RWPE2 (cell line): ENCODE data around the gene APRT.
"Not testable (repeated sequence)": the region's sequence is repeated elsewhere in the genome, so short reads cannot be mapped to it uniquely, and the experiment has no call there.

Experiments
- ATAC-seq: fragments of 200-7000 bp; cut with Tn5 transposase; 3 replicates; pipeline ENCODE4 v1.9.1; 2021; ENCODE audit warnings: low read depth
- DNase-seq: peaks from one replicate; pipeline ENCODE4 v3.0.0-alpha.2; 2020; ENCODE audit warnings: low spot score
- H3K27ac ChIP-seq: fragments of 450-650 bp; 2 replicates; pipeline ENCODE4 v1.5.1; 2017; ENCODE audit warnings: mild to moderate bottlenecking; ENCODE audit not compliant: poor library complexity, severe bottlenecking
- H3K27me3 ChIP-seq: fragments of 250-450 bp; sonication (Bioruptor Pico); 2 replicates; pipeline ENCODE4 v1.5.1; 2021; ENCODE audit warnings: mild to moderate bottlenecking, moderate library complexity; ENCODE audit not compliant: insufficient read depth, poor library complexity, severe bottlenecking
- H3K36me3 ChIP-seq: fragments of 250-450 bp; sonication (Bioruptor Pico); 2 replicates; pipeline ENCODE4 v1.5.1; 2020; ENCODE audit warnings: low read depth, mild to moderate bottlenecking, moderate library complexity
- H3K4me1 ChIP-seq: fragments of 250-450 bp; sonication (Bioruptor Pico); 2 replicates; pipeline ENCODE4 v1.5.1; 2021; ENCODE audit warnings: mild to moderate bottlenecking, moderate library complexity; ENCODE audit not compliant: insufficient read depth, poor library complexity, severe bottlenecking
- H3K4me3 ChIP-seq: fragments of 250-450 bp; sonication (Bioruptor Pico); 2 replicates; pipeline ENCODE4 v1.5.1; 2021; ENCODE audit warnings: mild to moderate bottlenecking, moderate library complexity; ENCODE audit not compliant: severe bottlenecking
- H3K9me3 ChIP-seq: fragments of 250-450 bp; sonication (Bioruptor Pico); 2 replicates; pipeline ENCODE4 v1.5.1; 2021; ENCODE audit warnings: mild to moderate bottlenecking, moderate library complexity; ENCODE audit not compliant: severe bottlenecking
- TF ChIP-seq, protein P1 (sequence below): fragments of 450-650 bp; IDR thresholded peaks from one replicate; pipeline ENCODE4 v1.5.1; 2017; ENCODE audit warnings: mild to moderate bottlenecking, moderate library complexity; ENCODE audit not compliant: poor library complexity, severe bottlenecking

Gene APRT

GRCh38 chr16:88792668-88793250 lies 19.0 kb downstream of the APRT start:
- TF ChIP-seq, protein P1, sequence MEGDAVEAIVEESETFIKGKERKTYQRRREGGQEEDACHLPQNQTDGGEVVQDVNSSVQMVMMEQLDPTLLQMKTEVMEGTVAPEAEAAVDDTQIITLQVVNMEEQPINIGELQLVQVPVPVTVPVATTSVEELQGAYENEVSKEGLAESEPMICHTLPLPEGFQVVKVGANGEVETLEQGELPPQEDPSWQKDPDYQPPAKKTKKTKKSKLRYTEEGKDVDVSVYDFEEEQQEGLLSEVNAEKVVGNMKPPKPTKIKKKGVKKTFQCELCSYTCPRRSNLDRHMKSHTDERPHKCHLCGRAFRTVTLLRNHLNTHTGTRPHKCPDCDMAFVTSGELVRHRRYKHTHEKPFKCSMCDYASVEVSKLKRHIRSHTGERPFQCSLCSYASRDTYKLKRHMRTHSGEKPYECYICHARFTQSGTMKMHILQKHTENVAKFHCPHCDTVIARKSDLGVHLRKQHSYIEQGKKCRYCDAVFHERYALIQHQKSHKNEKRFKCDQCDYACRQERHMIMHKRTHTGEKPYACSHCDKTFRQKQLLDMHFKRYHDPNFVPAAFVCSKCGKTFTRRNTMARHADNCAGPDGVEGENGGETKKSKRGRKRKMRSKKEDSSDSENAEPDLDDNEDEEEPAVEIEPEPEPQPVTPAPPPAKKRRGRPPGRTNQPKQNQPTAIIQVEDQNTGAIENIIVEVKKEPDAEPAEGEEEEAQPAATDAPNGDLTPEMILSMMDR = no peak
- Histone ChIP-seq H3K4me3 (no peak overlapping the region), H3K27me3 (peaks cover 4% of the 10 kb centered on the region), H3K36me3 (no peaks in the 10 kb centered on the region), H3K27ac (no peak overlapping the region), H3K4me1 (no peaks in the 10 kb centered on the region), H3K9me3 (no peaks in the 10 kb centered on the region)
- DNase-seq (peak; percentile 56), ATAC-seq (0 out of 3 replicates have a peak, but pooled peaks have one; percentile 5)

GRCh38 chr16:88792078-88792550 lies 19.6 kb downstream of the APRT start:
- Histone ChIP-seq H3K27ac (no peak overlapping the region), H3K27me3 (peaks cover 4% of the 10 kb centered on the region), H3K4me3 (no peak overlapping the region), H3K36me3 (no peaks in the 10 kb centered on the region), H3K4me1 (no peaks in the 10 kb centered on the region), H3K9me3 (no peaks in the 10 kb centered on the region)
- DNase-seq (peak; percentile 65), ATAC-seq (peak; percentile 22; the same call in 1 of the 3 replicates)
- TF ChIP-seq, protein P1 = no peak

- Histone ChIP-seq H3K9me3 (no peaks in the 10 kb centered on the region), H3K4me1 (no peaks in the 10 kb centered on the region), H3K36me3 (no peaks in the 10 kb centered on the region), H3K4me3 (no peak overlapping the region), H3K27ac (no peak overlapping the region), H3K27me3 (peaks cover 4% of the 10 kb centered on the region)
- ATAC-seq (peak; percentile 20; the same call in 1 of the 3 replicates), DNase-seq (no peak)
- TF ChIP-seq, protein P1 = no peak
Measured at GRCh38 chr16:88790312-88791211, 21.2 kb downstream of the APRT start.

- TF ChIP-seq, protein P1 = no peak
- Histone ChIP-seq H3K9me3 (no peaks in the 10 kb centered on the region), H3K4me3 (no peak overlapping the region), H3K27me3 (peaks cover 4% of the 10 kb centered on the region), H3K27ac (no peak overlapping the region), H3K4me1 (no peaks in the 10 kb centered on the region), H3K36me3 (no peaks in the 10 kb centered on the region)
- DNase-seq = no peak
- ATAC-seq = no peak
Measured at GRCh38 chr16:88789594-88789993, 22.1 kb downstream of the APRT start.

- not testable (repeated sequence) for H3K9me3 ChIP-seq, H3K4me3 ChIP-seq, DNase-seq, H3K36me3 ChIP-seq, H3K4me1 ChIP-seq, ATAC-seq, H3K27me3 ChIP-seq, H3K27ac ChIP-seq
Measured at GRCh38 chr16:88788749-88789148, 23.0 kb downstream of the APRT start.
